AG08395 (cell line): ENCODE data around the gene DIPK1B.

ENCODE experiments used
- DNase-seq: peaks from one replicate; pipeline ENCODE4 v3.0.0; 2012; ENCODE audit warnings: mixed read lengths, low spot score

Gene DIPK1B

DNA sequence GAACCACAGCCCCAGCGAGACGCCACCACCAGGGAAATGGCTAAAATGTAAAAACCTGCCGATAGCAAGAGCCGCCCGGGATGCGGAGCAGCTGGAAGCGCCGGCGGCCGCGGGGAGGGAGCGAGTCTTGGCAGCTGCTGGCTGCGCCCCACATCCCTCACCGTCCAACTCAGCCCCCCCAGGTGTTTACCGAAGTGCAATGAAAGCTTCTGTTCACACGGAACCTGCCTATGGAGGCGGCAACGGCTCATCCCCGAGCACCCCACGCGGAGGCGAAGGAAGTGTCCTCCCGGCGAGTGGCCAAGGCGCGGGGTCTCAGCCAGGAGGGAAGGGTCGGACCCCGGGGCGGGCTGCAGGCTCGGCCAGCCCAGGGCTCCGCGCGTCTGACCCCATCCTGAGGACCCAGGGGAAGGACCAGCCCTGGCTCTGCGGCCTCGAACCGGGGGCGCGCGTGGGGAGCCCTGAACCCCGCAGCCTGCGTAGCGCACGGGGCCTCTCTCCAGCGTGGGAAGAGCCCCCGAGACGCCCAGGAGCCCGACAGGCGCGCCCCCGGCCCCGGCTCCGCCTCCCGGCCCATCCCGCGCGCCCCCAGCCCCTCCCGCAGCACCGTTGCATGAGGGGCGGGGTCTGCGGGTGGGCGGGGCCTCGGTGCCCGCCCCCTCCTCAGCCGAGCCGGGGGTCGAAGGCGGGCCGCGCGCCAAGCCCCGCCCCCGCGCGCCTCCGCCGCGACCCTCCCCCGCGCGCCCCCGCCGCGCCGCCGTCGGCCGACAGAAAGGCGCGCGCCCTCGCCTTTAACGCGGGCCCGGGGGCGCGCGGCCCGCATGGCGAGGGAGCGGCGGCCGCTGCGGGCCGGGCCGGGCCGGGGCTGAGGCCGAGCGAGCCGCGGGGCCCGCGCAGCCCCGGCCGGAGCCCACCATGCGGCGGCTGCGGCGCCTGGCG lies at the start of gene DIPK1B:
Gene DIPK1B (plus strand): TSS at position 822 of the 939 bp plus-strand sequence. CDS start 94 bp downstream, at position 916.
- DNase-seq, result no peak

DNA sequence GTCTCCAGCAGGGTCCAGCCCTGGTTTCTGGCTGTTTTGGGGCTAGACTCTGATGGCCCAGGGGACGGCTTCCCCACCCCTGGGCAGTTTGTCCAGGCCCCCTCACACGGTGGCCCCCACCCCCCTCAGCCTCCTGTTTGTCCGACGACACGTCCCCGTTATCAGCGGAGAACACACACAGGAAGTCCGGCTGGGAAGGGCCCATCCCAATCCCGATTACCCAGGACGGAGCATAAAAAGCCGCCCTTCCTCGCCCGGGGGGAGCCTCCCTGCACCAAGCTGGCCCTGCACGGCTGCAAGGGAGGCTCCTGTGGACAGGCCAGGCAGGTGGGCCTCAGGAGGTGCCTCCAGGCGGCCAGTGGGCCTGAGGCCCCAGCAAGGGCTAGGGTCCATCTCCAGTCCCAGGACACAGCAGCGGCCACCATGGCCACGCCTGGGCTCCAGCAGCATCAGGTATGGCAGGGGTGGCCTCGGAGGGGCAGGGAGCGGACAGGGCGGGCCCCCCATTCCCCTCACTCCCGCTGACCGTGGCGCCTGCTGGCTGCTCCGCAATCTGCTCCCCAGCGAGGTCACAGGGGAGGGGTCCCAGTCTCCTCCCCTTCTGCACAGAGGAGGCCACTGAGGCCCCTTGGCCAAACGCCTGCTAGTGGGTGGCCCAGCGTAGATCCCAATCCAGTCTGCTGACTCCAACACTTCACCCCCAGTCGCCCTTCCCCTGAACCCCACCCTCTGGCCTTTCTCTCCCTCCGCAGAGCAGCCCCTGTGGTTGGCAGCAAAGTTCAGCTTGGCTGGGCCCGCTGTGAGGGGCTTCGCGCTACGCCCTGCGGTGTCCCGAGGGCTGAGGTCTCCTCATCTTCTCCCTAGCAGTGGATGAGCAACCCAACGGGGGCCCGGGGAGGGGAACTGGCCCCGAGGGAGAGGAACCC lies 49.5 kb upstream of the DIPK1B start, which contains the start of gene EGFL7:
Gene EGFL7 (plus strand): TSS at position 261 of the 926 bp plus-strand sequence. CDS start 5,367 bp downstream, outside the sequence.
- no peak for DNase-seq

DNA sequence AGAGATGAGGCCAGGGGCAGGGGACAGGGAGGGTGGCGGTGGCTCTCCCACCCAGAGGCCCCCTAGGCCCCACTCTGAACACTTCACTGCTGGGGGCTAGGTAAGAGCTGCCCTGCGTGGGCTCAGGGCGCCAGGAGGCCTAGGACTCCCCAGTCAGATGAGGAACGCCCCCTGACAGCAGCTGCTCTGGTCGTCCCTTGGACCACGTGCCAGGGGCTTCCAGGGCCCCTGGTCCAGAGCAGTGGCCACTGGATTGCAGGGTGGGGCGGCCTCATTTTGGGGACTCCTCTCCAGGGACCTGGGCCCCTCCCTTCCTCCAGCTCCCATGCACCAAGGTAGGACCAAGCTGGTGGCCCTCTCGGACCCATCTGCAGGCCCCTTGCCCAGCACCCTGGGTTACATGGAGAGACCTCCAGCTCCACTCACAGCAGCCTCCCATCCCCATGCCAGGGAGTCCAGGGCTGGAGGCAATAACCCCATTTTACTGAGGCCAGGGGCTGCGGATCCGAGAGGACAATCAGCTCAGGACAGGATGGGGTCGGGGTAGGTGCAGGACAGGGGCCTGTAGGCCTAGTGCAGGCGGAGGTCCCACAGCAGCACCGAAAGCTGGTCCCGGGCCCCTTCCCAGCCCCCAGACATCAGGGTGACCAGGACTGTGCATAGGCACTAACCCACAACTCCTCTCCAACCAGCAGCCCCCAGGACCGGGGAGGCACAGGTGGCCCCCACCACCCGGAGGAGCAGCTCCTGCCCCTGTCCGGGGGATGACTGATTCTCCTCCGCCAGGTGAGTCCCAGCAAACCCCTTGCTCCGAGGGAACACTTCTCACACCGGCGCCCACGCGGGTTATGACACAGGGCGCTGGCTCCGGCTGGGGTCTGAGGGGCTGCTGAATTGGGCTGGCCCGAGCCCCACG lies 48.1 kb upstream of the DIPK1B start:
- no peak for DNase-seq

- peak; percentile 55 for DNase-seq
Observed at GRCh38 chr9:136665111-136665703, 47.2 kb upstream of the DIPK1B start.

DNA sequence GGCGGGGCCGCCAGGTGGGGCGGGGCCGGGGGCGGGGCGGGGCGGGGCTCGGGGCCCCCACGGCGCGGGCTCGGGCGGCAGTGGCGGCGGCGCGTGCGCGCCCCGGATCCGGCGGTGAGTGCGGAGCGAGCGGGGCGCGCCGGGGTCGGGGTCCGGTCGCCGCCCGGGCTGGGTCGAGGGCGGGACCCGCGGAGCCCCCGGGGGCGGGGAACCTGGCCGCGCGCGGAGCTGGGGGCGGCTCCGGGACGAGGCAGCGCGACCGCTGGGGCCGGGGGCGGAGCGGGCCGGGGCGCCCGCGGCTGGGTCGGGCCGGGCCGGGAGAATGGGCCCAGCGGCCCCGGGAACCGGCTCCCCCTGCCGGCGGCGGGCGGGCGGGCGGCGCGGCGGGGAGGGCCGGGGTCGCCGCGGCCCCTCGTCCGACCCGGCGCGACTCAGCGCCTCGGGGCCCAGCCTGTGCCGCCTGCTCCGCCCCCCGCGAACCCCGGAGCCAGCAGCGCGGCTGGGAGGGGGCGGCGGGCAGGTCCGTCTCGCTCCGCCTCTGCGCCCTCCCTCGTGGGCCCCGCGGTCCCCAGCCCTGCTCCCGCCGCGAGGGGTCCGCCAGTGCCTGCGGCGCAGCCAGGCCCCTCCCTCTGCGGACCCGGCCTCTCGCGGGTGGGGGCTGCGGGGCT lies 46.5 kb upstream of the DIPK1B start:
- peak; percentile 61 for DNase-seq

GRCh38 chr9:136666372-136667213 lies 45.8 kb upstream of the DIPK1B start:
- DNase-seq, result peak; percentile 50

- no peak for DNase-seq
Observed at GRCh38 chr9:136667214-136667939, 45.0 kb upstream of the DIPK1B start.

GRCh38 chr9:136667940-136668760 lies 44.2 kb upstream of the DIPK1B start:
- DNase-seq, result no peak

- DNase-seq, result peak; percentile 37
Observed at GRCh38 chr9:136668983-136669790, 43.2 kb upstream of the DIPK1B start.

GRCh38 chr9:136669791-136670464 lies 42.4 kb upstream of the DIPK1B start:
- DNase-seq, result no peak

DNA sequence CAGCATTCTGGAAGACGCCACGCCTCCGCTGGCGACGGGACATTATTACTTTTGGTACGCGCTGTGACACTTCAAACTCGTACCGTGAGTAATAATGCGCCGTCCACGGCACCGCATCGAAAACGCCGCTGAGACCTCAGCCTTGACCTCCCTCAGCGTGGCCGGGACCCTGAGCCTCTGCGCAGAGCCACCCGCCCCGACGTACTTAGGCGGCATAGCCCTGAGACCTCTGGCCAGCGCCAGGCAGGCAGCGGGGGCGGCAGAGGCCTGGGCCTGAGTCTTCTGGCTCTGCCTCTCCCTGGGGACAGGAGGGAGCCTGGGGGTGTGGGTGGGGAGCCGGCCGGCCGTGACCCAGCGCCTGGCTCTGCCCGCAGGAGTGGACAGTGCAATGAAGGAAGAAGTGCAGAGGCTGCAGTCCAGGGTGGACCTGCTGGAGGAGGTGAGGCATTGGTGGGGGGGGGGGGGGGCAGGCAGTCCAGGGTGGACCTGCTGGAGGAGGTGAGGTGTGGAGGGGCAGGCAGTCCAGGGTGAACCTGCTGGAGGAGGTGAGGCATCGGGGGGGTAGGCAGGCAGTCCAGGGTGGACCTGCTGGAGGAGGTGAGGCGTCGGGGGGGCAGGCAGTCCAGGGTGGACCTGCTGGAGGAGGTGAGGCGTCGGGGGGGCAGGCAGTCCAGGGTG lies 41.7 kb upstream of the DIPK1B start:
- DNase-seq, result no peak

DNA sequence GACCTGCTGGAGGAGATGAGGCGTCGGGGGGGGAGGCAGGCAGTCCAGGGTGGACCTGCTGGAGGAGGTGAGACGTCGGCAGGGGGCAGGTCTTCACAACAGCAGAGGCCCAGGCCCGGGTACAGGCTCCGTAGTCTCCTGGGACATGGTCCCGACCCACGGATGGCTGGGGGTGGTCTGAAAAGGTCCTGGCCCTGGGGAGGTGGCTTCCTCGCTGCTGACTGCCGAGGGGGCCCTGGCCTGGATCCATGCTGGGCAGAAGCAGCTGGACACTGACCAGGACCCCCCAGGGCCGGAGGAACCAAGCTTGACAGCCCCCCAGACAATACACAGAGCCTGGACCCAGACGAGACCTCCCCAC lies 41.1 kb upstream of the DIPK1B start:
- DNase-seq, result no peak

GRCh38 chr9:136671646-136672430 lies 40.5 kb upstream of the DIPK1B start:
- DNase-seq, result peak; percentile 64

GRCh38 chr9:136672431-136673087 lies 39.8 kb upstream of the DIPK1B start:
- no peak for DNase-seq
